GM19372 (cell line): Measurements from ENCODE around the gene MRLN.
A peak's percentile ranks its signal among the peaks of the same experiment; 100 is the strongest.
"Not testable (repeated sequence)": the region's sequence is repeated elsewhere in the genome, so short reads cannot be mapped to it uniquely, and the experiment has no call there.

Experiments used
- ATAC-seq: cut with Tn5 transposase; IDR thresholded peaks from one replicate; pipeline ENCODE4 v1.9.1; 2021; ENCODE audit warnings: mild to moderate bottlenecking, low read depth, moderate library complexity; ENCODE audit not compliant: unreplicated experiment

The MRLN gene

GRCh38 chr10:59748834-59749233, 4.4 kb downstream of the MRLN start:
- ATAC-seq, result no peak

- no peak for ATAC-seq
These were observed 8.0 kb downstream of the MRLN start for GRCh38 chr10:59745163-59745650.

GRCh38 chr10:59744762-59745161, 8.5 kb downstream of the MRLN start:
- ATAC-seq, result not testable (repeated sequence)

DNA sequence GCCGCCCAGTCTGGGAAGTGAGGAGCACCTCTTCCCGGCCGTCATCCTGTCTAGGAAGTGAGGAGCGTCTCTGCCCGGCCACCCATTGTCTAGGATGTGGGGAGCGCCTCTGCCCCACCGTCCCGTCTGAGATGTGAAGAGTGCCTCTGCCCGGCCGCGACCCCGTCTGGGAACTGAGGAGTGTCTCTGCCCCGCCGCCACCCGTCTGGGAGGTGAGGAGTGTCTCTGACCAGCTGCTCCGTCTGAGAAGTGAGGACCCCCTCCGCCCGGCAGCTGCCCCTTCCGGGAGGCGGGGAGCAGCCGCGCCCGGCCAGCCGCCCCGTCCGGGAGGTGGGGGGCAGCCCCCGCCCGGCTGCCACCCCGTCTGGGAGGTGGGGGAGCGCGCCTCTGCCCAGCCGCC, 9.1 kb downstream of the MRLN start:
- ATAC-seq, result not testable (repeated sequence)

DNA sequence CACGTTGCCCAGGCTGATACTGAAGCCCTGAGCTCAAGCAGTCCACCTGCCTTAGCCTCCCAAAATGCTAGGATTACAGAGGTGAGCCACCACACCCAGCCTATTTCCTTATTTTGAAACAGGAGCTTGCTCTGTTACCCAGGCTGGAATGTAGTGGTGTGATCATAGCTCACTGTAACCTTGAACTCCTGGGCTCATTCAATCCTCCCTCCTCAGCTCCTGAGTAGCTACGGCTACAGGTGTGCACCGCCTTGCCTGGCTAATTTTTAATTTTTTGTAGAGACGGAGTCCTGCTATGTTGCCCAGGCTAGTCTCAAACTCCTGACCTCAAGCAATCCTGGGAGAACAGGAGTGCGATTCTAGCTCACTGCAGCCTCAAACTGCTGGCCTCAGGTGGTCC, 11.7 kb downstream of the MRLN start:
- no peak for ATAC-seq

GRCh38 chr10:59741048-59741447, 12.2 kb downstream of the MRLN start:
- ATAC-seq, result no peak

DNA sequence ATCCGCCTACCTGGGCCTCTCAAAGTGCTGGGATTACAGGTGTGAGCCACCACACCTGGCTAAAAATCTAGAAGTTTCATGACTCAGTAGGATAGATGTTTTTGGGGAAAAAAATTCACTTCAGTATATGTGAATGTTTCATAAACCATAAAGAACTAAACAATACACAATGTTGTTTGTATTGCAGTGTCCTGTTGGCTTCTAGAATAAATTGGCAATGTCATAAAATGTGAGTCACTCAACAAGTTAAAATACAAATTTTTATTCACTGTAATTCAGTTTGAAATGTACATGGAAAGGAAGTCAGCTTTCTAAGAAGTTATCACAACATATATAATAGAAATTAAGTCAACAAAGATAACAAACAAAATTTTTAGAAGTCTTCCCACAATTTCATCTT, 16.5 kb downstream of the MRLN start:
- no peak for ATAC-seq

GRCh38 chr10:59735296-59735695, 18.0 kb downstream of the MRLN start:
- ATAC-seq, result no peak

DNA sequence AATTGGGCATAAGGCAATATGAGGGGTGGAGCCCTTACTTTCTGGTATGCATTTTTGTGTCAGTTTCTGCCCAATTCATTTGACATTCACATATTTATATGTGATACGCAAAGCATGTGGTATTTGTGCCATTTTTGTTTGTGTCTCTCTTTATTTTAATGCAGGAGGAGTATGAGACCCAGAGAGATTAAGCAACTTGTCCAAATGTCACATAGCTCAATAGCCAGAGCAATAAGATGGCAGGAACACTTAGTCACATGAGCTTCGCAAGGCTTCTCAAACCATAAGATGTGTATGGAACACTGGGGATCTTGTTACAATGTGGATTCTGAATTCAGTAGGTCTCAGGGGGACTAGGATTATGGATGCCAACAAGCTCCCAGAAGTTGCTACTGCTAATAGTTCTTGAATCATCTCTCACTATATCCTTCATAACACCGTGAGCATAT, 19.2 kb downstream of the MRLN start:
- ATAC-seq, result no peak

DNA sequence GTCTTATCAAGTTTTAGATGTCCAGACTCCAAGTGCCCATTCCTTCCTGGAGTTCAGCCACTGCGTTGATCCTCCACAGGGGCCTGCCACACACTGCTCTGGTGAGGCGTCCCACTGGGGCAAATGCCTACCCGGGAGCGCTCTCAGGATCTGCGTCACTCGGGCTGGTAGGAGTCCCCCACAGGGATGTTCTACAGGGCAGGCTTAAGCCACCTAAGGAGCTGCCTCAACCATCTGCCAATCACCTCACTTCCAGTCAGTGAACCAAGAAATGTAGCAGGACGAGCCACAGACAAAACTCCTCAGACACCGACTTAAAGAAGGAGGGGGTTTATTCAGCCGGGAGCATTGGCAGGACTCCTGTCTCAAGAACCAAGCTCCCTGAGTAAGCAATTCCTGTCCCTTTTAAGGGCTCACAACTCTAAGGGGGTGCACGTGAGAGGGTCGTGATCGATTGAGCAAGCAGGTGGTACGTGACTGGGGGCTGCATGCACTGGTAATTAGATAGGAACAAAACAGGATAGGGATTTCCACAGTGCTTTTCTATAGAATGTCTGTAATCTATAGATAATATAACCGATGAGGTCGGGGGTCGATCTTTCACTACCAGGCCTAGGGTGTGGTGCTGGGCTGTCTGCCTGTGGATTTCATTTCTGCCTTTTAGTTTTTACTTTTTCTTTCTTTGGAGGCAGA, 19.8 kb downstream of the MRLN start:
- ATAC-seq, result not testable (repeated sequence)

DNA sequence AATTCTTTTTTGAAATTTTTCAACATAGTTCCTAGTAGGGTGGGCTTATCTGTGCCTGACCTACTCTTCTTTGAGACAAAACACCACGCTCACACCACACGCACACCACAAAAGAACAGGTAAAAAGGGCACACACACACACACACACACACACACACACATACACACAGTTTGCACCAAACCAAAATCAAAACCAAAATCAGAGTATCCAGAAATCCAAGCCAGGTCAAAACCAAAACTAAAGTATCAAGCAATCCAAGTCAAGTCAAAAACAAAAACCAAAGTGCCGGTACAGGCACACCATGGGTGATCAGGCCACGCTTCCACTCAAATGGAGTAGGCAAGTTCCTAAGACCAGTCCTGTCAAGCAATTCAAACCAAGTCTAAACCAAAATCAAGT, 20.4 kb downstream of the MRLN start:
- not testable (repeated sequence) for ATAC-seq

GRCh38 chr10:59729167-59729566, 24.1 kb downstream of the MRLN start:
- ATAC-seq, result not testable (repeated sequence)

GRCh38 chr10:59724098-59724938, 28.9 kb downstream of the MRLN start:
- no peak for ATAC-seq

DNA sequence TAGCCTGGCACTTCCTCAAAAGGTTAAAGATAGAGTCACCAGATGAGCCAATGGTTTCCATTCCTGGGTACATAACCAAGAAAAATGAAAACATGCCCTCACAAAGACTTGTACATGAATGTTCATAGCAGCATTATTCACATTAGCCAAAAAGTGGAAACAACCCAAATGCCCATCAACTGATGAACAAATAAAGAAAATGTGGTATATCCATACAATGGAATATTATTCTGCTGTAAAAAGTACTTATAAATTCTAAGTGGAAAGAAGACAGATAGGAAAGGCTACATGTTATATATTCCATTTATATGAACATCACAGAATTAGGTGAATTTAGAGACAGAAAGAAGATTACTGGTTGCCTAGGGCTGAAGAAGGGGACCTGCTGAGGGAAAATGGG, 32.9 kb downstream of the MRLN start:
- no peak for ATAC-seq

DNA sequence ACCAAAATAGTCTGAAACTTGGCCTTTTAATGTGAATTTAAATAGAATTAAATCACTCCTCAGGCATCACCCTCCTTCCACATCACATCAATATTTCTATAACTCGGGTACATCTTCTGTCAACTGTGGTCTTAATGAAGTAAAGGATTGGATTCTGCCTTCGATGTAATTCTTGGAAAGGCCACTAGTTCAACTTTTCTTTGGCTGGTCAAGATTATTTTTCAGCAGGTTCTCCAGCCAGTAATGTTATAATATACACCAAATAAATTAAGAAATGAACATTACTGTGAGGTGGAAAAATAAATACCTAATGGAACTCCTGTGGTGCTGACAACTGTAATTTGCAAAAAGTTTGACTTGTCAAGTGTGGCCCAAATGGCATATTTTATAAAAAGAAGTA, 33.9 kb downstream of the MRLN start:
- ATAC-seq, result no peak

- ATAC-seq, result no peak
These were observed 35.0 kb downstream of the MRLN start for GRCh38 chr10:59718257-59718656.

DNA sequence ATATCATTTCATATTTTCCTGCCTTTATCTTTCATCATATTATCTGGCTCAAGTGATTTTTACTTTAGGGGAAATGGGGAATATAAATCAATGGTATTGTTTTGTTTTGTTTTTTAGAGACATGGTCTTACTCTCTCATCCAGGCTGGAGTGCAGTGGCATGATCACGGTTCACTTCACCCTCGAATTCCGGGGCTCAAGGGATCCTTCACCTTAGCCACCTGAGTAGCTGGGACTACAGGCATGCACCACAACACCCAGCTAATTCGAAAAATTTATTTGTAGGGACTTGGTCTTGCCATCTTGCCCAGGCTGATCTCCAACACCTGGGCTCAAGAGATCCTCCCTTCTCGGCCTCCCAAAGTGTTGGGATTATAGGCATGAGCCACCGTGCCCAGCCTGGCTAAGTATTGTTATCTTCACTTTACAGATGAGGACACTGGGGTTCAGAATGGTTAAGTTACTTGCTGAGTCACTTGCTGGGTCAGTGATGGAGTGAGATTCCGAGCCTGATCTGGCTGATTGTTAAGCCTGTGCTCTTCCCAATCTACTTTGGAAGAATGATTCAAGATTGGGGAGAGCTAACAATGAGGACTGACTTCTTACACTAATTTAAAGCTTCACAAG, 39.9 kb downstream of the MRLN start:
- ATAC-seq, result no peak

- no peak for ATAC-seq
These were observed 41.3 kb downstream of the MRLN start for GRCh38 chr10:59711871-59712494.

DNA sequence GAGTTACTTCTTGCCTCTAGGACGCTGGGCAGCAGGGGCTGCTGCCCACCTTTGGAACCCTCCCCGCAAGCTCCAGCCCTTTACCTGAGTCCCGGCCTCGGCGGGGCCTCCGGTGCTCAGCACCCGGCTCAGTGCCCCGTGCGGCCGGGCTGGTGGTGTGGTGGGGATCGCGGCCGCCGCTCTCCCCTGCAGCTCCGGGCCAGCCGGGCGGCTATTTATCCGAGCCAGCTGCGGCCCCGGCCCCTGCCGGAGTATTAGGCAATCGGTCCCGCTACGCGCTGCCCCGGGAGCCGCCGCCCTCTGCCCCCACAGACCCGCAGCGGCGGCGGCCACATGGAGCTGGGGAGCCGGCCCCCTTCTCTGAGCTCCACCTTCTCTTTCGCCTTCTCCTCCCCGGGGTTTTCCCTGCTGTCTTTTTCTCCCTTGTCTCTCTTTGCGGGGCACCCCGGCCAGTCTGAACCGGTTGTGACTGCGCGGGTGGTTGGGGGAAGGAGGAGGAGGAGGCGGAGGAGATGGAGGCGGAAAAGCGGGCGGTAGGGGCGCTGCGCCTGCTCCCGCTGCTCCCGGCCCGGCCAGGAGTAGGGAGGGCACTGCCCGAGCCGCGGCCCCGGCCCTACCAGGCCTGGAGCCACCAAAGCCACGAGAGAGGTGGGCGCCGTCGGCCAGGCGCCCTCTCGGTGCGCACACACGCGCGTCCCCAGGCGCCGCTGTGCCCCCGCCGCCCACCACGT, 43.7 kb downstream of the MRLN start, which contains the start of gene SLC16A9:
TSS of gene SLC16A9 (minus strand) at position 456 of the 731 bp plus-strand sequence. CDS start 25,559 bp downstream, outside the sequence.
- peak; percentile 85 for ATAC-seq

DNA sequence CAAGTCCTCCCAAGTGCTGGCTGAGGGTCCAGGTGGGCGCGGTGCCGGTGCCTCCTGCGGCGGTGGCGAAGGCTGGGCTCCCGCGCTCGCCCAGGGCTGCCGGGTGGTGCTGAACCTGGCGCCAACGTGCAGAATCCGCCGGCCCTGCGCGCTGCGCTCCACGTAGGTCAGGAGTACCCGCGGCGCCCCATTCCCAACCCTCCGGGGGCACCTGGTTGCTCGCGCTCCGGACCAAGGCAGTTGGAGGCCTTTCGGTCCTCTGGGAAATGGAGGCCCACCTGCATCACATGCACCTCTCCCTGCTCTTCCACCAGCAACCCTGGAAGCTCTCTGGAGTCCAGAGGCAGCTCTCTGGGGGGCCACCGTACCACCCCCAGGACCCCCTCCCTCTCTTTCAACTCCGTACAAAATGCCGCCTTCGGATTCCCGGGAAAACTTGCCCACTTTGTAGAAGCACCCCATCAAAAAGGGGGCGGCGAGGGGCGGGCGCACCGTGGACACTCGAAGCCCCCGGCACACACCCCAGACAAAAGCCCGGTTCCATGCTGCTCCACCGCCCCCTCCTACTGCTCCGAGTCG, 44.4 kb downstream of the MRLN start:
- ATAC-seq, result peak; percentile 27
